Fibroblast of the aortic adventitia (primary cell): ENCODE measurements around the gene EMC1. TPM values are rescaled to one million over a fixed set of nuclear protein-coding genes. Genes with fewer than 3 reads are reported as not detected.
"Not testable (repeated sequence)": the region's sequence is repeated elsewhere in the genome, so short reads cannot be mapped to it uniquely, and the experiment has no call there.

Source experiments
- DNase-seq: peaks from one replicate; pipeline ENCODE4 v3.0.0-alpha.2; 2010; ENCODE audit warnings: low read depth
- H3K4me3 ChIP-seq: 2 replicates; pipeline ENCODE4 v1.5.1; 2011; ENCODE audit warnings: low read depth, mild to moderate bottlenecking, control low read depth, low read length, moderate library complexity
- total RNA-seq: library from RNA; depleted of rRNA; stranded (reverse); fragments of >200 nt; gene quantifications from 2 replicates; pipeline ENCODE4 v1.2.3, GENCODE V29; 2012; ENCODE audit warnings: low replicate concordance
- TF ChIP-seq, protein P1 (sequence below): IDR thresholded peaks from 2 replicates; pipeline ENCODE4 v1.5.1; 2011; ENCODE audit warnings: mild to moderate bottlenecking, low read length, control low read depth, inconsistent platforms; ENCODE audit not compliant: insufficient read depth

EMC1 gene
- total RNA-seq, 1 donor: 48.0 TPM

DNA sequence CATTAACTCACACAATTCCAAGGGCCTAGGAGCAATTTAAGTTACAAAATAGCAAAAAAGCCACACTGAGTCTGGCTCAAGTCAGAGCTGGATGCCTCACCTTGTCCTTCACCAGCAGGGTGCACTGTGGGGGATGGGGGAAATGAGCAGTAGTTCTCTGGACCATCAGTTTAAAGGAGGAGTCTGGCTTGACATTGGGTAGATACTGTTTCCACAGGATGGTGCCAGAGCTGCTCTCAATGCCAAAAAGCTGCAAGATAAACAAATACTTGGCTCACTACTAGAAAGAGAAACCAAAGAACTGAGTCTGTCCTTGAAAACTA, 18.8 kb downstream of the EMC1 start:
- TF ChIP-seq, protein P1, sequence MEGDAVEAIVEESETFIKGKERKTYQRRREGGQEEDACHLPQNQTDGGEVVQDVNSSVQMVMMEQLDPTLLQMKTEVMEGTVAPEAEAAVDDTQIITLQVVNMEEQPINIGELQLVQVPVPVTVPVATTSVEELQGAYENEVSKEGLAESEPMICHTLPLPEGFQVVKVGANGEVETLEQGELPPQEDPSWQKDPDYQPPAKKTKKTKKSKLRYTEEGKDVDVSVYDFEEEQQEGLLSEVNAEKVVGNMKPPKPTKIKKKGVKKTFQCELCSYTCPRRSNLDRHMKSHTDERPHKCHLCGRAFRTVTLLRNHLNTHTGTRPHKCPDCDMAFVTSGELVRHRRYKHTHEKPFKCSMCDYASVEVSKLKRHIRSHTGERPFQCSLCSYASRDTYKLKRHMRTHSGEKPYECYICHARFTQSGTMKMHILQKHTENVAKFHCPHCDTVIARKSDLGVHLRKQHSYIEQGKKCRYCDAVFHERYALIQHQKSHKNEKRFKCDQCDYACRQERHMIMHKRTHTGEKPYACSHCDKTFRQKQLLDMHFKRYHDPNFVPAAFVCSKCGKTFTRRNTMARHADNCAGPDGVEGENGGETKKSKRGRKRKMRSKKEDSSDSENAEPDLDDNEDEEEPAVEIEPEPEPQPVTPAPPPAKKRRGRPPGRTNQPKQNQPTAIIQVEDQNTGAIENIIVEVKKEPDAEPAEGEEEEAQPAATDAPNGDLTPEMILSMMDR: peak; percentile 25
- H3K4me3 ChIP-seq: no peak overlapping the region
- DNase-seq: peak; percentile 77

DNA sequence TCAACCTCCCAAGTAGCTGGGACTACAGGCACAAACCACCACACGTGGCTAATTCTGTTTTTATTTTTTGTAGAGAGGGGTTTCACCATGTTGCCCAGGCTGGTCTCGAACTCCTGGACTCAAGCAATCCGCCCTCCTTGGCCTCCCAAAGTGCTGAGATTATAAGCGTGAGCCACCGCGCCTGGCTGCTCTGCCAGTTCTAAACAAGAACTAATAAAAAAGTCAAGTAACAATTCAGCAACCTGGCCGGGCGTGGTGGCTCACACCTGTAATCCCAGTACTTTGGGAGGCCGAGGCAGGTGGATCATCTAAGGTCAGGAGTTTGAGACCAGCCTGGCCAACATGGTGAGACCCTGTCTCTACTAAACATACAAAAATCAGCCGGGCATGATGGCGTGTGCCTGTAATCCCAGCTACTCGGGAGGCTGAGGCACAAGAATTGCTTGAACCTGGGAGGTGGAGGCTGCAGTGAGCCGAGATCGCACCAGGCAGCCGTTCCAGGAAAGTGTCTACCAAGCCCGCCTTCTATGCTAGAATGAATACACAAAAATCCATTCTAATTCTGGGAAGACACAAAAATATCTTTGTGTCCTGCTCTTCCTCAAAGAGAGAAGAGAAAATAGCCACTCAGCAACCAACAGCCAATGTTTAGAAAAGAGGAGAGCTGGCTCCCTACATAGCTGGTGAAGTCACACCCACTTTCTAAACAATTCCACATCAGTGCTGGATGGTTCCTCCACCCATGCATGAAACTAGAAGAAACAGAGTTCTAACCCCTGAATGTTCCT, 19.4 kb downstream of the EMC1 start:
- not testable (repeated sequence) for DNase-seq, H3K4me3 ChIP-seq

- DNase-seq: no peak
- TF ChIP-seq, protein P1: no peak
- no peak overlapping the region for H3K4me3 ChIP-seq
Observed at GRCh38 chr1:19229828-19230325, 21.4 kb downstream of the EMC1 start.

DNA sequence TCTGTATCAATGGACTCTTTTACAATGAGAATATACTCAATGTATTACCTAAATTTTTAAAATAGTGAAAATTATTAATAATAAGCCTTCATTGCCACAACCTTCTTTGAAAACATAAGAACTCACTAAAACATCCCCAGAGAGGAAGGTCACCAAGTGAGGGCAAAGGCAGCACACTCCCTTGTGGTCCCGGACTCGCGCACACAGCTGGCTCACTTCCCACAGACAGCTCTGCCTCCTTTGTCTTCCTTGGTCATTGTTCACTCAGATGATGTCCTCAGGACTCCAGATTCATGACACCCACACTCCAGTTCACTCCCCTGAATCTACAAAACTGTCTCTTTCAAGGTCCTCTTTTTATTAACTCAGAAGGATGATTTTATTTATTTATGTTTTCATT, 22.1 kb downstream of the EMC1 start:
- DNase-seq: no peak
- TF ChIP-seq, protein P1: no peak
- no peak overlapping the region for H3K4me3 ChIP-seq

DNA sequence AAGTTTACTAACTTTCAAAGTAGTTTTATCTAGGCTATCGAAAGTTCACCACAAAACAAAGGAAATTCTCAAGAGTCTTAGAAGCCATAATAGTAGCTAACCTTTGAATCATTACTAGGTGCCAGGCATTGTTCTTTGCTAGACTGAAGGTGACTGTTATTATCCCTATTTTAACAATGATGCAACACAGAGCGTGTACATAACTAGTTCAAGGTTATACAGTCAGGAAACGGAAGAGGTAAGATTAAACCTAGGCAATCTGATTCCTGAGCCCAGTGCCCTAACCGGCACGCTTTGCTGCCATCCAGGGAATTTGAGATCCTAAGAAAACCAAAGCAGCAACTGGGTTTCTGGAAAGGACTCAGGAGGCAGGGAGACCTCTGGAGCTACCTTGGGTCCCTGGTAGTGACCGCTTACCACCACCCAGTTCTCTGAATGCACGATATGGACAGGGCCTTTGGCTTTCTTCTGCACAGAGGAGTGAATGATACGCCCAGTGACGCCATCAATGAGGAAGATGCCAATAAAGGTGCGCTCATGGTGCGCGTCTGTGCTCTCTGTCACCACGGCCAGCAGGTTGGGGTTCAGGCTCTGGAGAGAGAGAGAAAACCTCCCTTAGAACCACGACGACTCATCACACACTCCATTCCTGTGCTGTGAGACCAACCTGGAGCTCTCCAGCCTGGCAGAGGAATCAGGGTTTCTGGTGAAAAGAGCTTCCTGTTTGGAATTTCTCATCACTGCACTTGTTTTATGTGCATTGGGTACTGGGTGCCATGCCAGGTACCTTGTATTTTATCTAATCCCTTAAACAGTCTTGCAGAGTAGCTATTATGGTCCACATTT, 28.1 kb downstream of the EMC1 start:
- TF ChIP-seq, protein P1: no peak
- H3K4me3 ChIP-seq: no peak overlapping the region
- no peak for DNase-seq

DNA sequence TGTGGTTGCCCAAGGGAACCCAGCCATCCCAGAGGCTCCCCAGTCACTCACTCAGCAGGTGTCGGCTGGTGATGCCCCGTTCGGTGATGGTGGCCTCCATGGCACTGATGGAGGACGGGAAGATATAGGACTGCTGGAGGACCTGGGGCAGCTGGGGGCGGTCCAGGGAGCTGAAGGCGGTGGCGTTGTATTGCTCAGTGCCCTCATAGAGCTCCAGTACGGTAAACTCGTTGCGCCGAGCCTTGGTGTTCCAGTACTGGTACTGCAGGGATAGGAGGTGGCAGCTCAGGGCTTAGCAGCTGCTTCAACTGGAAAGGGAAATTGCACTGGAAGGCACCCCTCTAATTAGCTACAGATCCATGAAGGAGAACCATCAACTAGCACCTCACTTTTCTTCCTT, 28.8 kb downstream of the EMC1 start:
- TF ChIP-seq, protein P1: no peak
- no peak overlapping the region for H3K4me3 ChIP-seq
- DNase-seq: no peak

GRCh38 chr1:19220991-19221390, 30.3 kb downstream of the EMC1 start:
- TF ChIP-seq, protein P1: no peak
- DNase-seq: no peak
- H3K4me3 ChIP-seq: no peak overlapping the region
